Stimulated activated CD8-positive, alpha-beta memory T cell treated with anti-CD3 and anti-CD28 coated beads, Interleukin-15, amount 100 ng/mL, for 48 hours (primary cell): ENCODE measurements around the gene SELP.

ENCODE experiments used
- DNase-seq, 2 donors: peaks; one replicate each; pipeline ENCODE4 v3.0.0-alpha.2; 2020; ENCODE audit warnings: low read depth in 2 of 2

Gene SELP

GRCh38 chr1:169576241-169576934 is 53.5 kb downstream of the SELP start:
- no peak for DNase-seq

GRCh38 chr1:169574336-169574735 is 55.6 kb downstream of the SELP start:
- no peak for DNase-seq

GRCh38 chr1:169572187-169572586 is 57.7 kb downstream of the SELP start:
- DNase-seq: no peak

- no peak for DNase-seq
Measured at GRCh38 chr1:169571450-169571849, 58.5 kb downstream of the SELP start.

- DNase-seq: no peak
Measured at GRCh38 chr1:169570172-169570574, 59.8 kb downstream of the SELP start.

- DNase-seq: no peak
Measured at GRCh38 chr1:169568497-169568896, 61.4 kb downstream of the SELP start.

GRCh38 chr1:169565335-169566271 is 64.3 kb downstream of the SELP start:
- DNase-seq: no peak

- DNase-seq: no peak
Measured at GRCh38 chr1:169563650-169564049, 66.3 kb downstream of the SELP start.

GRCh38 chr1:169563019-169563615 is 66.8 kb downstream of the SELP start:
- DNase-seq: no peak

GRCh38 chr1:169561692-169562091 is 68.2 kb downstream of the SELP start:
- no peak for DNase-seq

- no peak for DNase-seq
Measured at GRCh38 chr1:169557131-169557530, 72.8 kb downstream of the SELP start.

- no peak for DNase-seq
Measured at GRCh38 chr1:169550294-169550693, 79.6 kb downstream of the SELP start.

GRCh38 chr1:169548282-169548681 is 81.6 kb downstream of the SELP start:
- no peak for DNase-seq

GRCh38 chr1:169546087-169546995 is 83.6 kb downstream of the SELP start:
- DNase-seq: peak in 1 of 2 donors; percentile 6

- no peak for DNase-seq
Measured at GRCh38 chr1:169545472-169545871, 84.5 kb downstream of the SELP start.

GRCh38 chr1:169538998-169539871 is 90.7 kb downstream of the SELP start:
- no peak for DNase-seq
